Endothelial cell of umbilical vein (primary cell): ENCODE results near the gene CCR5. TPM values are rescaled to one million over a fixed set of nuclear protein-coding genes. Genes with fewer than 3 reads are reported as not detected.

Experiments used
- BruUV-seq: library from RNA; stranded (reverse); fragments of 400-500 nt; replicated peaks from 2 replicates; lab custom pipeline; 2021; lab: Mats Ljungman, UMichigan
- CTCF ChIA-PET: fragments of 300-600, 350-600 bp; sonication (Branson Sonifier 250); formaldehyde crosslinking; loops from one replicate; lab custom pipeline; 2021; ENCODE audit warnings: antibody characterized with exemption, inconsistent platforms; lab: Charles Lee
- POLR2A ChIA-PET: fragments of 300-600, 350-600 bp; sonication (Branson Sonifier 250); formaldehyde crosslinking; loops from one replicate; lab custom pipeline; 2021; ENCODE audit warnings: antibody characterized with exemption, inconsistent platforms; lab: Charles Lee
- DNase-seq: peaks from one replicate; pipeline ENCODE4 v3.0.0-alpha.2; 2011; ENCODE audit warnings: low read depth, low spot score
- FAIRE-seq: peaks from 2 replicates; lab custom pipeline; 2011; peaks lifted over from hg19 to GRCh38; lab: Jason Lieb, UNC
- H2AFZ ChIP-seq: 2 replicates; pipeline ENCODE4 v1.6.0; 2012; ENCODE audit warnings: low read depth, low read length, control low read depth, inconsistent platforms
- H3K27ac ChIP-seq: 2 replicates; pipeline ENCODE4 v1.5.1; 2011; ENCODE audit warnings: low read depth, mild to moderate bottlenecking, control low read depth, low read length, moderate library complexity; ENCODE audit not compliant: insufficient read depth
- H3K27me3 ChIP-seq, 2 experiments: 2 replicates each; pipeline versions ENCODE4 v1.6.0 to v1.6.1; 2011; ENCODE audit warnings: low read length in 2 of 2, mixed read lengths in 1 of 2; ENCODE audit not compliant: control insufficient read depth in 2 of 2, insufficient read depth in 2 of 2
- H3K36me3 ChIP-seq, 2 experiments: 2 replicates in 1 of 2; 3 replicates in 1 of 2; pipeline ENCODE4 v1.5.1; 2011; ENCODE audit warnings: low read length in 2 of 2, mild to moderate bottlenecking in 1 of 2, moderate library complexity in 1 of 2; ENCODE audit not compliant: control insufficient read depth in 2 of 2, insufficient read depth in 2 of 2; ENCODE audit errors: extremely low read depth in 1 of 2
- H3K4me1 ChIP-seq: 3 replicates; pipeline ENCODE4 v1.5.1; 2011; ENCODE audit warnings: mild to moderate bottlenecking, low read length; ENCODE audit not compliant: control insufficient read depth, insufficient read depth; ENCODE audit errors: extremely low read depth
- H3K4me2 ChIP-seq: 2 replicates; pipeline ENCODE4 v1.6.1; 2011; ENCODE audit warnings: low read length, control low read depth, mixed read lengths; ENCODE audit not compliant: insufficient read depth
- H3K4me3 ChIP-seq, 3 experiments: fragments of 200-600 bp in 1 of 3; sonication (generic), shearing (Covaris generic) in 1 of 3; replicated peaks in 1 of 3; 2 replicates each; pipeline ENCODE4 v1.5.1; 2011 to 2016; ENCODE audit warnings: control low read depth in 3 of 3, low read length in 3 of 3, mild to moderate bottlenecking in 2 of 3, inconsistent platforms in 1 of 3, low read depth in 1 of 3, moderate library complexity in 1 of 3; ENCODE audit not compliant: insufficient read depth in 1 of 3
- H3K79me2 ChIP-seq: 2 replicates; pipeline ENCODE4 v1.6.0; 2012; ENCODE audit warnings: low read length, inconsistent platforms; ENCODE audit not compliant: control insufficient read depth, insufficient read depth
- H3K9ac ChIP-seq: replicated peaks from 2 replicates; pipeline ENCODE3; 2011; ENCODE audit warnings: low read length, control low read depth; ENCODE audit not compliant: insufficient read depth; ENCODE audit errors: extremely low read depth
- H3K9me1 ChIP-seq: replicated peaks from 3 replicates; pipeline ENCODE4 v1.6.0; 2011; ENCODE audit warnings: mild to moderate bottlenecking, low read length; ENCODE audit not compliant: control insufficient read depth, insufficient read depth; ENCODE audit errors: extremely low read depth
- H3K9me3 ChIP-seq: replicated peaks from 2 replicates; pipeline ENCODE4 v1.5.1; 2012; ENCODE audit warnings: low read length, inconsistent platforms; ENCODE audit not compliant: control insufficient read depth, insufficient read depth
- H4K20me1 ChIP-seq: replicated peaks from 2 replicates; pipeline ENCODE3; 2011; ENCODE audit warnings: mild to moderate bottlenecking, low read length; ENCODE audit not compliant: control insufficient read depth, insufficient read depth; ENCODE audit errors: extremely low read depth
- EZH2 ChIP-seq: IDR thresholded peaks from 2 replicates; pipeline ENCODE4 v1.6.1; 2012; ENCODE audit warnings: borderline replicate concordance, low read depth, mild to moderate bottlenecking, moderate library complexity, low read length, inconsistent platforms; ENCODE audit not compliant: severe bottlenecking
- FOS ChIP-seq: IDR thresholded peaks from 2 replicates; pipeline ENCODE4 v1.6.1; 2011; ENCODE audit warnings: mild to moderate bottlenecking, low read length, moderate library complexity, borderline replicate concordance; ENCODE audit not compliant: insufficient read depth
- GATA2 ChIP-seq: IDR thresholded peaks from 2 replicates; pipeline ENCODE4 v1.7.0; 2011; ENCODE audit warnings: low read depth, mild to moderate bottlenecking, moderate library complexity, mixed read lengths, low read length; ENCODE audit not compliant: insufficient read length, insufficient read depth
- JUN ChIP-seq: IDR thresholded peaks from 2 replicates; pipeline ENCODE4 v1.6.1; 2011; ENCODE audit warnings: borderline replicate concordance, low read depth; ENCODE audit not compliant: insufficient read length, insufficient read depth
- MYC ChIP-seq: IDR thresholded peaks from one replicate; pipeline ENCODE4 v1.6.1; 2011; ENCODE audit warnings: mild to moderate bottlenecking, low read depth, low read length
- POLR2A ChIP-seq: IDR thresholded peaks from 2 replicates; pipeline ENCODE4 v1.6.1; 2012; ENCODE audit warnings: low read depth, mild to moderate bottlenecking, control low read depth, low read length
- POLR2AphosphoS5 ChIP-seq: IDR thresholded peaks from 2 replicates; pipeline ENCODE4 v1.6.1; 2012; ENCODE audit warnings: low read depth, mild to moderate bottlenecking, control low read depth, low read length, moderate library complexity; ENCODE audit not compliant: insufficient read depth
- dilution Hi-C: fragments of 300-500 bp; cut with MboI; formaldehyde crosslinking; loops from one replicate; pipeline ENCODE4 v1.15.0; 2019; ENCODE audit warnings: low sequenced_read_pairs; ENCODE audit not compliant: extremely low pct_ligation_motif_present
- intact Hi-C: fragments of 100-400 bp; cut with micrococcal nuclease; formaldehyde crosslinking; loops from one replicate; pipeline ENCODE4 v1.10.0; 2022
- polyA plus RNA-seq, 4 experiments: library from polyadenylated mRNA; depleted of rRNA in 3 of 4; stranded (reverse) in 3 of 4; unstranded in 1 of 4; fragments of >200 nt; gene quantifications; 2 replicates each; pipeline versions ENCODE4 v1.2.1 to v1.2.3, GENCODE V29; 2011 to 2012; ENCODE audit warnings: missing spikeins in 1 of 4
- total RNA-seq: library from RNA; stranded (reverse); gene quantifications from 2 replicates; pipeline ENCODE4 v1.2.3, GENCODE V29; 2021
- TF ChIP-seq, protein P1 (sequence below), 2 donors: IDR thresholded peaks; 1 replicate in 1 of 2; 2 replicates in 1 of 2; pipeline ENCODE4 v1.5.1; 2011; ENCODE audit warnings: low read length in 2 of 2, mild to moderate bottlenecking in 2 of 2, moderate library complexity in 2 of 2, control low read depth in 1 of 2, inconsistent platforms in 1 of 2, low read depth in 1 of 2; ENCODE audit not compliant: insufficient read depth in 1 of 2; ENCODE audit errors: extremely low read depth in 1 of 2
- TF ChIP-seq, protein P2 (sequence below): IDR thresholded peaks from 2 replicates; pipeline ENCODE4 v1.6.1; 2011; ENCODE audit not compliant: insufficient read depth, insufficient read length

Gene CCR5
- total and polyA plus RNA-seq, 2 donors (not counting 3 experiments of a cell fraction or from before 2014, with no cell fraction given), result not detected

DNA sequence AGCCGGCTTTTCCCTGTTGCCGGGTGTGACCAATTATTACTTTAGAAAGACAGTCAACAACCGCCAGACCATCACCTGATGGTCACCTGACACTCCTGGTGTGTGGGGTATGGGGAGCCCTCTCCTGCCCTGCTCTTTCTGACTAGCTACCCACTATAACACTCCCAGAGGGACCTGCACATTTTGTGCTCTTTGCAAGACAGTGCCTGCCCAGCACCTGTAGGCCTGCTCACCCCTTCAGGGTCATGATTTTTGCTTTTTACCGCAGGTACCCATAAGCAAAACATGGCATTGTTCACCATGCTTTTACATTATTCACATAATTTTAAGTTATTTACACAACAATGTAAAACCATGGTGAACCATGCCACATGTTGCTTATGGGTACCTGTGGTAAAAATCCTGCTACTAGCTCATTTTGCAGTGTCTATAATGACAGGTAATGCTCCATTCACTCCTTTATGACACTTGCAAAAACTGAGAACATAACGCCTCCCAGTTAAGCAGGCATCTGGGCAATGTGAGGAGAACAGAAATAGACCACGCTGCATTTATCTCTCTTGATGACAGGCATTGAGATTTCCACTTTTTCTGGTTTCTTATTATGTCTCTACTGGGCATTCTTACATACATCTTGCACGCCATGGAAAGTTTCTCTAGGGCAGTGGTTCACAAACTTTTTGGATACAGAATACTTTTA lies 46.2 kb downstream of the CCR5 start:
- BruUV-seq, result no TSS peak

More for the DNA sequence above, 46.2 kb downstream of the CCR5 start:
- dilution Hi-C loops, result no loop called here
- TF ChIP-seq EZH2 (no peak), POLR2A (no peak), POLR2AphosphoS5 (no peak), MYC (no peak), JUN (no peak), FOS (no peak), GATA2 (no peak)
- TF ChIP-seq, protein P1, sequence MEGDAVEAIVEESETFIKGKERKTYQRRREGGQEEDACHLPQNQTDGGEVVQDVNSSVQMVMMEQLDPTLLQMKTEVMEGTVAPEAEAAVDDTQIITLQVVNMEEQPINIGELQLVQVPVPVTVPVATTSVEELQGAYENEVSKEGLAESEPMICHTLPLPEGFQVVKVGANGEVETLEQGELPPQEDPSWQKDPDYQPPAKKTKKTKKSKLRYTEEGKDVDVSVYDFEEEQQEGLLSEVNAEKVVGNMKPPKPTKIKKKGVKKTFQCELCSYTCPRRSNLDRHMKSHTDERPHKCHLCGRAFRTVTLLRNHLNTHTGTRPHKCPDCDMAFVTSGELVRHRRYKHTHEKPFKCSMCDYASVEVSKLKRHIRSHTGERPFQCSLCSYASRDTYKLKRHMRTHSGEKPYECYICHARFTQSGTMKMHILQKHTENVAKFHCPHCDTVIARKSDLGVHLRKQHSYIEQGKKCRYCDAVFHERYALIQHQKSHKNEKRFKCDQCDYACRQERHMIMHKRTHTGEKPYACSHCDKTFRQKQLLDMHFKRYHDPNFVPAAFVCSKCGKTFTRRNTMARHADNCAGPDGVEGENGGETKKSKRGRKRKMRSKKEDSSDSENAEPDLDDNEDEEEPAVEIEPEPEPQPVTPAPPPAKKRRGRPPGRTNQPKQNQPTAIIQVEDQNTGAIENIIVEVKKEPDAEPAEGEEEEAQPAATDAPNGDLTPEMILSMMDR (IDR thresholded peaks at IDR 0.05; ENCODE audit: extremely low read depth in 1 of 2, insufficient read depth in 1 of 2, low read depth in 1 of 2, low read length in 2 of 2), result no peak
- TF ChIP-seq, protein P2, sequence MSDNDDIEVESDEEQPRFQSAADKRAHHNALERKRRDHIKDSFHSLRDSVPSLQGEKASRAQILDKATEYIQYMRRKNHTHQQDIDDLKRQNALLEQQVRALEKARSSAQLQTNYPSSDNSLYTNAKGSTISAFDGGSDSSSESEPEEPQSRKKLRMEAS, result no peak
- Histone ChIP-seq H3K4me1 (peaks cover 21% of the 10 kb centered on the region), H2AFZ (no peak overlapping the region), H3K27ac (no peak overlapping the region), H3K4me3 (no peak overlapping the region), H3K79me2 (no peaks in the 10 kb centered on the region), H4K20me1 (no peaks in the 10 kb centered on the region), H3K4me2 (no peak overlapping the region), H3K27me3 (no peaks in the 10 kb centered on the region), H3K9me3 (no peaks in the 10 kb centered on the region), H3K36me3 (no peaks in the 10 kb centered on the region), H3K9me1 (no peaks in the 10 kb centered on the region), H3K9ac (no peak overlapping the region)
- intact Hi-C loops, result no loop called here
- POLR2A ChIA-PET, result no interaction called here
- DNase-seq (no peak), FAIRE-seq (no peak)
- CTCF ChIA-PET, result interaction anchor here (1.5 to 2.3 kb wide), 2 partner anchors 10 to 140 kb away, joined by 4 to 9 read pairs; no protein-coding TSS in a partner anchor
